ENCODE measurements around the gene TMEM225B. TPM values are rescaled to one million over a fixed set of nuclear protein-coding genes. Genes with fewer than 3 reads are reported as not detected.
A peak's percentile ranks its signal among the peaks of the same experiment; 100 is the strongest.
"Not testable (repeated sequence)": the region's sequence is repeated elsewhere in the genome, so short reads cannot be mapped to it uniquely, and the experiment has no call there.

Gene TMEM225B
- total RNA-seq, 1 donor from 2014 or later: not detected

DNA sequence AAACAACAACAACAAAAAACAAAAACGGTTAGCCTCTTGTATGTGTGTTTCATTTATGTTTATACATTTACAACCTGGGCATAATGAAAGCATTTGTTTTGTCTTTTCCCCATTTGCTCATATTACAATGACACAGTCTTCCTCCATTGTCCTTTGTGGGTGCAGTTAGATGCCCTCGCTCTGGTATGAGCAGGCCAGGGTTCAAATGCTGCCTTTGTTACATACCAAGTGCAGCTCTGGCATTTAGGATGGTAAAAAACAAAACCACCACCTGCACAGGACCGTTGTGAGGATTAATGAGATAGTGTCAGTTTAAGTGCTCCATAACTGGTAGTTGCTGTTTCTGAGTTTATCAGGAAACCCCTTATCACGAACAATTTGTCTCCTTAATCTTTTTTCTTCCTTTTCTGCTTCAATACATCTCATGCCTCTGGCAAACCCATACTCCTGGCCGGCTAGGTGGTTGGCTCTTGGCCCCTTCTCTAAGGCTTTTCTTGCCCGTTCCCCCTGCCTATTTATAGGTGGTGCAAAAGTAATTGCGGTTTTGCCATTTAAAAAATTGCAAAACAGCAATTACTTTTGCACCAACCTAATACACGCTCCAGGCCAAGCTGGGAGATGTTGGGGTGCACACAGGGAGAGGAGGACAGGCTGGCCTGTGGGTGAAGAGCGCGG lies 18.6 kb upstream of the TMEM225B start:
- DNase-seq: no peak

DNA sequence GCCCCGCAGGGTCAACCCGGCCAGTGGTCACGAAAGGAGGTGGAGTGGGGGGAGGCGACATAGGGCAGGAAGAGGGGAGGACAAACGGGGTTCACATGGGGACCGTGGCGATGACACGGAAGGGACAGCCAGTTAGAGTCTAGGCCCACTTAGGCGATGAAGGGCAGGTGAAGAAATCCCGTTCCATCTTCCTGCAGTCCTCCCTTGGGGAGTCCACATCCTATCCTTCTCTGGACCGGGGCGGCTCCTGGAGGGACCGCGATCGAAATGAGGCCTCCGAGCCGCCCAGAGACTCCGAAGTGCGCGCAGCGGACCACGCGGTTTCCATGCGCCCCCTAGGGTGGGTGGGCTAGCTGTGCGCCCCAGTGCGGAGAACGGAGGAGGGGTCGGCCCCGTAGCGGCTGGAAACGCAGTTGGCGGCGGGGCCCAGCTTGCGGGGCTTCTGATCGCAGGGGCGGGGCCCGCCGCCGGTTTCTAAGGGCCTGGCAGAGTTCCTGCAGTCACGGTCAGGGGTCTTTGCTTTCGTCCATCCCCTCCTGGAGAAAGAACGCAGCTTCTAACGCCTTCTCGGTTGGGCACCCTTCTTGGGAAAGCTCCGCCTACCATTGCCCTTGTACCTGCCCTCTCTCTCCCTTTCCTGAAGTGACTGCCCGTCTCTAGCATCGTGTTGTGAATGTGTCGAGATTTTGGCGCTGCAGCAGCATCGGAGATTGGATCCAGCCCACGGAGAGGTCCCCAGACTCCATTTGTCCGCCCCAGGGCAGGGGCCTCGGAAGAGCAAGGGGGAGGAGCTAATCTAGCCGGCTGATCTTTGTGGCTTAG lies 17.9 kb upstream of the TMEM225B start:
- DNase-seq: peak; percentile 76

DNA sequence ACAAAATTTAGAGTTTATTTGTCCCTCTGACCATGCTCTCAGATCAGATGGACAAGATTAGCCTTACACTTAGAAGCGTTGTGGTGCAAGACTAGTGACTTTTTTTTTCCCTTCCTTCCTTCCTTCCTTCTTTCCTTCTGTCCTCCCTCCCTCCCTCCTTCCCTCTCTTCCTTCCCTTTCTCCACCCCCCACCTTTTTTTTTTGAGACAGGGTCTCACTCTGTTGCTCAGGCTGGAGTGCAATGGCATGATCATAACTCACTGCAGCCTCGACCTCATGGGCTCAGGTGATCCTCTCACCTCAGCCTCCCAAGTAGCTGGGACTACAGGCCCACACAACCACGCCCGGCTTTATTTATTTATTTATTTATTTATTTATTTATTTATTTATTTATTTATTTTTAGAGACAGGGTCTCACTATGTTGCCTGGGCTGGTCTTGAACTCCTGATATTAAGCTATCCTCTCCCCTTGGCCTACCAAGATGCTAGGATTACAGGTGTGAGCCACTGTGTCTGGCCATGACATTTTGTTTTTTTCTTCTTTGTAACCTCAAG lies 17.2 kb upstream of the TMEM225B start:
- DNase-seq: not testable (repeated sequence)

DNA sequence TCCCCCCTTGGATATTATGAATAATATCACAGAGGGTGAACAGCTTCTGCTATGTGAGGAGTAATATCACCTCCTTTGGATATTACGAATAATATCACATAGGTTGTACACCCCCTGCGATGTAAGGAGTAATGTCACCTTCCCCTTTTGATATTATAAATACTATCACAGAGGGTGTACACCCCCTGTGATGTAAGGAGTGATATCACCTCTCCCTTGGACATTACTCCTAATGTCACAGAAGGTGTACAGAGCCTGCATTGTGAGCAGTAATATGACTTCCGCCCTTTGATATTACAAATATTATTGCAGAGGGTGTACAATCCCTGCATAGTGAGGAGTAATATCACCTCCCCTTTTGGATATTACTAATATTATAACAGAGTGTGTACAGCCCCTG lies 9.2 kb upstream of the TMEM225B start:
- DNase-seq: no peak

DNA sequence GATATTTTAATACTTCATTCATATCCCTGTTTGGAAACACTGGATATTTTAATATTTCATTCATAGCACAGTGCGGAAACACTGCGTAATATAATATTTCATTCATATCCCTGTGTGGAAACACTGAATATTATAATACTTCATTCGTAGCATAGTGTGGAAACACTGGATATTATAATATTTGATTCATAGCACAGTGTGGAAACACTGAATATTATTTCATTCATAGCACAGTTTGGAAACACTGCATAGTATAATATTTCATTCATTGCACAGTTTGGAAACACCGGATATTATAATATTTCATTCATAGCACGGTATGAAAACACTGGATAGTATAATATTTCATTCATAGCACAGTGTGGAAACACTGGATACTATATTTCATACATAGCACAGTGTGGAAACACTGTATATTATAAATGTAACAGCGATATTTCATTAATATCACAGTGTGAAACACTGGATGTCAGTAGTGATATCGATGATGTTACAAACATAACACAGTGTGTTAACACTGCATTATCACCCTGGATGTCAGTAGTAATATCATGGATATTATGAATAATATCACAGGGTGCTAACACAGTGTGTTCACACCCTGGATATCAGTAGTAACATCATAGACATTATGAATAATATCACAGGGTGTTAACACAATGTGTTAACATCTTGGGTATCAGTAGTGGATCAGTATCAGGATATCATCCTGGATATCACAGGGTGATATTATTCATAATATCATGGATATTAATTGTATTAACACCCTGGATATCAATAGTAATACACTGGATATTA lies 2.9 kb upstream of the TMEM225B start:
- DNase-seq: no peak

DNA sequence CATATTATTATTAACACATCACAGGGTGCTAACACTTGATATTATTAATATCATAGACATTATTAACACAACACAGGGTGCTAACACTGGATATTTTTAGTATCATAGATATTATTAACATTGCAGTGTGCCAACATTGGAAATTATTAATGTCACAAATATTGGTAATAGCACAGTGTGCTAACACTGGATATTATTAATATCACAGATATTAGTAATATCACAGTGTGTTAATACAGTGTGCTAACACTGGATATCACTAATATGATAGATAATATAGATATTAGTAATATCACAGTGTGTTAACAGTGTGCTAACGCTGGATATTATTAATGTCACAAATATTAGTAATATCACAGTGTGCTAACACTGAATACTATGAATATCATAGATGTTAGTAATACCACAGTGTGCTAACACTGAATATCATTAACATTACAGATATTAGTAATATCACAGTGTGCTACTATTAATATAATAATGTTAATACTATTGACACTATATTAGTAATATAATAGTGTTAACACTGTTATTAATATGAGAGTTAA lies 1.6 kb upstream of the TMEM225B start:
- DNase-seq: no peak

DNA sequence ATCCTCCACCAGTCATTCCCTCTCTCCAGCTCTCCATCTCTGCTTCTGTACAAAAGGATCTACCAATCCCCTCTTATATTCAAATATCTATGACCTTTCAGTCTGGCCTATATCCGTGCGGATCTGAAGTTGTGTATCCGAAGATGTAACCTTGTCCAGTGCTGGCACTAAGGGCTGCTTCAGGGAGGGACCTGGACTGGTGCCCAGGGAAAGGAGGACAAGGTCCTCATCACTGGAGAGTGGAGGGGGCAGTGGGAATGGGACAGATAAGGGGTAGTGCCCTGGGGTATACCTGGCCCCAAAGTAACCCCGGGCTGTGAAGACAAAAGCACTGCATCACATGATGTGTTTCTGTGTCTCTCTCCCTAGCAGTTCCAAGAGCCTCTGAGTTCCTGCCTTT lies 1.8 kb downstream of the TMEM225B start:
- no peak for DNase-seq

DNA sequence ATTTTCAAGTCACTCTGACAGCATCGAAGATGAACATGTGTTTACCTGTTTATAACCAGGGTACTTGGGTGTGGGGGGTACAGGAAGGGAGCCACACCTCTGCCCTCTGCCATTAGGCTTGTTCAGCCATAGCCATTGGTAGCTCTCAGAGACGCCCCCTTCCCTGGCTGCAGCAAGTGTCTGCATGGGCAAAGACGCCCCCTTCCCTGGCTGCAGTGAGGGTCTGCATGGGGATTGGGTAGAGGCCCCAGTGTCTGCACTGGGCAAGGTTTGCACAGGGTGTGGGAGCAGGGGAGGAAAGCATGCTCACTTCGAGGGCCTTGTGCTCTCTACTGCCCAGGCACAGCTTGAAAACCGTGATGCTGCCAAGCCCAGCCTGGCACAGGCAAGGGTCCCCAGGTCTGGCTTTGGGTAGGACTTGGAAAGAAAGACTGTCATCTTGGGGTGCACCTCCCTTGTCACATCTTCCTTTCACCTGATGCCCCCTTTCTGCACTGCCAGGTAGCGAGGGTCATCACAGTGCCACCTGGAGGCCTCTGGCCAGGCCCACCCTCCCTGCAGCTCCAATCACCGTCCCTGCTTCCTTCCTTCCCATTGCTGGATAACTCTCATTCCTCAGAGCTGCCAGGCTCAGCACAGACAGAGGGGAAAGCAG lies 3.7 kb downstream of the TMEM225B start:
- DNase-seq: no peak

DNA sequence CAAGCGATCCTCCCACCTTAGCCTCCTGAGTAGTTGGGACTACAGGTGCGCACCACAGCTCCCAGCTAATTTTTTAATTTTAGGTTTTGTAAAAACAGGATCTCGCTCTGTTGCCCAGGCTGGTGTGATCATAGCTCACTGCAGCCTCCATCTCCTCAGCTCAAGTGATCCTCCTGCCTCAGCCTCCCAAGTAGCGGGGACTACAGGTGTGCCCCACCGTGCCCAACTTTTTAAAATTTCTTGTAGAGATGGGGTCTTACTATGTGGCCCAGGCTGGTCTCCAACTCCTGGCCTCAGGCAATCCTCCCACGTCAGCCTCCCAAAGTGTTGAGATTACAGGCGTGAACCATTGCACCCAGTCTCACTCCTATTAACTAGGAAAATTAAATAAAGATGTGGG lies 7.5 kb downstream of the TMEM225B start:
- DNase-seq: no peak

DNA sequence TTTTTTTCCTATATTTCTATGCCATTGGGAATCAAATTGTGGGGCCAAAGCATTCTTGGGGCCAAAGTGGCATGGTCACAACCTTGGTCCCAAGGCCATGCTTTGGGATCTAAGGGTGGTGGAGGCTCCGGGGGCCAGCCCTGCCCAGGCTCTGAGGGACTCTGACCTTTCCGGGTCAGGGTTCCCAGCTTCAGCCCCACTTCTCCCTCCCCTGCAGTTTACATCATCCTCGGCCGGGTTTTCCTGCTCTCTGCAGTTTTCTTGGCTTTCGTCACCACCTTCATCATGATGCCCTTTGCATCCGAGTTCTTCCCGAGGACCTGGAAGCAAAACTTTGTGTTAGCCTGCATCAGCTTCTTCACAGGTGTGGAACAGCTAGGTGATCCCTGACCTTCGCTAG lies 8.5 kb downstream of the TMEM225B start:
- DNase-seq: no peak

DNA sequence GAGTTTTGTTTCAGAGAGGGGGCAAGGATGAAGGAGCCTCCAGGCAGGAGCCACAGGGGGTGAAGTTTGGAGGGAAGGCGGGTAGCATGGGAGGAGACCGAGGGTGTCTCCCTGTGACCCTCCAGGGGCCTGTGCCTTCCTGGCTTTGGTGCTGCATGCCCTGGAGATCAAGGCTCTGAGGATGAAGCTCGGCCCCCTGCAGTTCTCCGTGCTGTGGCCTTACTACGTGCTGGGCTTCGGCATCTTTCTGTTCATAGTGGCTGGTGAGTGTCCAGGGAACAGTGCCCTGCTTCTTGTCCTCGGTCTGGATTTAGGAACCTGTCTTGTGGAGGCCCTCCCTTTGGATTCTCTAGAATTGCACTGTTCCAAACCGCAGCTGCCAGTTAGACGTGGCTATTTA lies 9.5 kb downstream of the TMEM225B start:
- DNase-seq: no peak

DNA sequence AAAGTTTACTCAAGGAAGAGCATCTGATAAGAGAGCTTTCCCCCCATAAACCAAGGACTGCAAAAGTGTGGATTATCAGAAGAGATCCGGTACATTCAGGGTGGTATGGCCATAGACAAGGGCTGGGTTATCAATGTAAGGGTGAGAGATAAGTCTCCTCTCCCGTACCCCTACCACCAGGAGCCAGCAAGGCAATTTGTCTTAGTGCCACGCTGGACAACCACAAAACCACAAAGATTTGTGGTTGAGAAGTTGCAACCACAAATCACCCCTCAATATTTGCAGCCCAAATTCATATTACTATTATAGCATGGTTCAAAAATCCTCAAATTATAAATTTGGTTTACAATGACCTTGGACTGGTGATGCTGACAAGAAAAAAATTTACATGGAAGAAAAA lies 16.4 kb downstream of the TMEM225B start:
- no peak for DNase-seq

DNA sequence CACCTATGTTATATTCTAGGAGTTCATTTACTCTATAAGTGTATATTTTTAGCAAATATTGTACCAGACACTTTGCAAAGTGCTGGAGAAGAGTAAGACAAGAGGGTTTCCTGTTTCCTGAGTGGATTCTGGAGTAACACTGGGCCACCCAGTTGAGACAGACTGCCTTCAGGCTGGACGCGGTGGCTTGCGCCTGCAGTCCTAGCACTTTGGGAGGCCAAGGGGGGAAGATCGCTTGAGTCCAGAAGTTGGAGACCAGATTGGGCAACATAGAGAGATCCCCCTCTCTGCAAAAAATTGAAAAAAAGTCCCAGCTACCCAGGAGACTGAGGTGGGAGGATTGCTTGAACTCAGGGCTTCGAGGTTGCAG lies 17.9 kb downstream of the TMEM225B start:
- no peak for DNase-seq

DNA sequence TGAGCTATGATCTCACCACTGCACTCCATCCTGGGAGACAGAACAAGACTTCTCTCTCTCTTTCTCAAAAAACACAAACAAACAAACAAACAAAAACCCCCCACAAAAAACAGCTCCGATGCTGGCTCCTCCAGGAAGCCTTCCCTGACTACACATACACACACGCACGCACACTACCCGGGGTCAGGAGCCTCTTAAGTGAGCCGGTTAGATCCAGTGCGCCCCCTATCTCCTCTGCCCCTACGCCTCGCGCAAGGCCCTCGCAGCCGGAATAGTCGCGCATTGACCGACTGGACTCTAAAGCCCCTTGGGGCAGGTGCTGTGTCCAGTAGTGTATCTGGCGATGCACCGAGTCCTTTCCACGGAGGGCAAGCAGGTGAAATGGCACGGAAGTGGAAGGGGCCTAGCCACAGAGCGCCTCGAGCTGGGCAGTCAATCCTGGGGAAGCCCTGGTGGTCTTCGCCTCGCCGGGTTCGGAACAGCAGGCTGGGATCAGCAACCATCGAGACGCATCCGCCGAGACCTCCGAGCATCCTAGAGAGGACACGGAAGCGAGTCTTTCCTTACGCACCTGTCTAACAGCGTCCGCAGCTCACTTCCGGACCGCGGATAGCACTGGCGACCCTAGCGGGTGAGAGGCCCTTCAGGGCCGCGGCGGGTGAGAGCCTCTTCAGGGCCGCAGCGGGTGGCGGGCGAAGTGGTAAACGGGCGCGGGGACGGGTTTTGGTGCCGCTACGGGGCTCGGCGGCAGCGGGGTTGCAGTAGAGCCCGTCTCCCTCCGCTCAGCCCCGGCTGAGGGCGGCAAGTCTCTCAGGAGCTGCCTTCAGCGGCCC lies 18.5 kb downstream of the TMEM225B start, which contains the start of gene ZSCAN25:
Gene ZSCAN25 (plus strand): TSS at position 588 of the 833 bp plus-strand sequence. CDS start 2,661 bp downstream, outside the sequence.
- DNase-seq: peak; percentile 97

DNA sequence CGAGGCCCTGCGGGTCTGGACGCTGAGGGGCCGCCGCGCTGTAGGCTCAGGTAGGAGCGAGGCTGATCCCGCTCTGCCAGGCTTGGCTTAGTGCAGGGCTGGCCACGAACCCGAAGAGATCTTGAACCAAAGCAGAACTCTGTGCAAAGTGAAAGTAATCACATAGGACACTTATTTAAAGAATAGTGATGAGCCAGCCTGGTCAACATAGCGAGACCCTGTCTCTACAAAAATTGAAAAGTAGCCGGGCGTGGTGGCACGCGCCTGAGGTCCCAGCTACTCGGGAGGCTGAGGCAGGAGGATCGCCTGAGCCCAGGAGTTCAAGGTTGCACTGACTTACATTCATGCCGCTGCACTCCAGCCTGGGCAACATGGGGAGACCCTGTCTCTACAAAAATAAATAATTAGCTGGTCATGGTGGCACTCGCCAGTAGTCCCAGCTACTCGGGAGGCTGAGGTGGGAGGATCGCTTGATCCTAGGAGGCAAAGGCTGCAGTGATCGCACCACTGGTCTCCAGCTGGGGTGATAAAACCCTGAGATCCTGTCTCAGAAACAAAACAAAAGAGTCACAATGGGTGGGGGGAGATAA lies 19.2 kb downstream of the TMEM225B start:
- no peak for DNase-seq

DNA sequence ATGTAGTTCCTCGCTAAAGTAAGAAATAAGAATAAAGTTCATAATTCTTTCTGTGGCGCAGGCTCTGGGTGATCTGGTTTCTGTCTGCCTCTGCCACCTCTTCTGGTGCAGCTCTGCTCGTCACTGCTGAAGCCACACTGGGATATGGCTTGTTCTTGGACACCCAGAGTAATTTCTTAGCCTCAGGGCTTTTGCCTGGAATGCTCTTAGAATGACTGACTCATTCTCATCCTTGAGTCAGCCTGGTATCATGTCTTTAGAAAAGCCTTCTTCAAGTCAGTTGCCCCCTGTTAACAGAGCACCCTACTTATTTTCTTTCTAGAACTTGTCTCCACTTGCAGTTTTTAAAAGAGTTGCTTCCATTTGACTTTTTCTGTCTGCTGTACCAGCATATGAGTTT lies 20.7 kb downstream of the TMEM225B start:
- no peak for DNase-seq

DNA sequence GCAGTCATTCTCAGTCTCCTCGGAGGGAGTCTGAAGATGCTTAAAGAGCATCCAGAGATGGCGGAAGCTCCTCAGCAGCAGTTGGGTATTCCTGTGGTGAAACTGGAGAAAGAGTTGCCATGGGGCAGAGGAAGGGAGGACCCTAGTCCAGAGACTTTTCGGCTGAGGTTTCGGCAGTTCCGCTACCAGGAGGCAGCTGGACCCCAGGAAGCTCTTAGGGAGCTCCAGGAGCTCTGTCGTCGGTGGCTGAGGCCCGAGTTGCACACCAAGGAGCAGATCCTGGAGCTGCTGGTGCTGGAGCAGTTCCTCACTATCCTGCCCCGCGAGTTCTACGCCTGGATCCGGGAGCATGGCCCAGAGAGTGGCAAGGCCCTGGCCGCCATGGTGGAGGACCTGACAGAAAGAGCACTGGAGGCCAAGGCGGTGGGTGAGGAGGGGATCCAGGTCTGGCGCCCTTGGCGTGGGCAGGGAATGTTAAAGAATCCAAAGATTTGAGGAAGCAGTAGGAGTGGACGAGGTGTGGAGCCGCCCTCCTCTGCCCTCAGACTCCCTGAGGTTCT lies 21.6 kb downstream of the TMEM225B start:
- no peak for DNase-seq

DNA sequence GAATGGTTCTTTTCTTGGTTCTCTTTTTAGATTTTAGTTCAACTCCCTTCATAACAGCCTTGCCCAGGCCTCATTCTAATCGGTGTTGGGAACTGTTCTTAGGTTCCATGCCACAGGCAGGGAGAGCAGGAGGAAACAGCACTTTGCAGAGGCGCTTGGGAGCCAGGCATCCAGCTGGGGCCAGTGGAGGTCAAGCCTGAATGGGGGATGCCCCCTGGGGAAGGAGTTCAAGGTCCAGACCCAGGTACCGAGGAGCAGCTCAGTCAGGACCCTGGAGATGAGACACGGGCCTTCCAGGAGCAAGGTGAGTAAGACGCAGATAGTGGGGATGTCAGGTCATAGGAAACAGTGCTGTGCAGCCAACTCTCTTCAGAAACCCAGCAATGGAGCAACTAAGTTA lies 23.2 kb downstream of the TMEM225B start:
- DNase-seq: no peak

DNA sequence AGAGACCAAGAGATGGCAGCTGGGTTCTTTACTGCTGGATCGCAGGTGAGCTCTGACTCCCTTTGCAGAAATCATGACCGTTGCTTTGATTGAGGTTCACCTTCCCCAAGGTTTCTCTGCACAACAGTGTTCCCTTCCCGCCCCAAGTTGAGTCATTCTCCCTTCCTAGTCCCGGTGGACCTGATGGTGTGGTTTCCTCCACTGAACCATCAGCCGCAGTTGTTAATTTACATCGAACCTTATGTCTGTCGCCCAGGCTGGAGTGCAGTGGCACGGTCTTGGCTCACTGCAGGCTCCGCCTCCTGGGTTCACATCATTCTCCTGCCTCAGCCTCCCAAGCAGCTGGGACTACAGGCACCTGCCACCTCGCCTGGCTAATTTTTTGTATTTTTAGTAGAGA lies 24.5 kb downstream of the TMEM225B start:
- DNase-seq: no peak

DNA sequence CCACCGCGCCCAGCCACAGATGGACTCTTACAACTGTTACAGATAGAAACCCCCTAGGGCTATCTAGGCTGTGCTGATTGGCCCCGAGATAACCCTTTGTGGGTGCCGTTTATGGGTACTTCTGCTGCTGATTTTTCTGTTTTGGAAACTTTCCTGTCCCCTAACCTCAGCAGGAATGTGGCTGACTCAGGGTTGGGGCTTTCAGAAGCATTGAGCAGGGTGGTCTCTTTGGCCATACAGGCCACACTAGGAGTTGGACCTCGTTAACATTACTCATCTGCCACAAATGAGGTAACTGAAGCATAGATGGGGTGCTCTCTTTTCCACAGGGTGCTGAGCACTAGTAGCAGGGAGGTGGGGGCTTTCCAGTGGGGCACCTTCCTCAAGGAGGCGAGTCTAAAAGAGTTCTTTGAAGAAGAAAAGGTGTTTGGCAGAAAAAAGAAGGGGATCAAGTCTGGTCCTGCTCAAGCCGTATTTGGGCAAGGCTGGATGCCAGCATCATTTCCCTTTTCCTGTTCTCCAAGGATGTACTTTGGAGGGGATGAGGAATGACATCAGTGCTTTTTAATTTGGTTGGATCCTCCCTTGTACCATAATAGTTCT lies 25.1 kb downstream of the TMEM225B start:
- DNase-seq: no peak
